SKM-1 treated with dmso at 0.1 percent for 144 hours (cell line): ENCODE results near the gene B9D2.
"Not testable (repeated sequence)": the region's sequence is repeated elsewhere in the genome, so short reads cannot be mapped to it uniquely, and the experiment has no call there.

Source experiments
- DNase-seq: peaks from one replicate; lab custom pipeline; 2025; ENCODE audit not compliant: unreplicated experiment; lab: John Stamatoyannopoulos, UW

The B9D2 gene

DNA sequence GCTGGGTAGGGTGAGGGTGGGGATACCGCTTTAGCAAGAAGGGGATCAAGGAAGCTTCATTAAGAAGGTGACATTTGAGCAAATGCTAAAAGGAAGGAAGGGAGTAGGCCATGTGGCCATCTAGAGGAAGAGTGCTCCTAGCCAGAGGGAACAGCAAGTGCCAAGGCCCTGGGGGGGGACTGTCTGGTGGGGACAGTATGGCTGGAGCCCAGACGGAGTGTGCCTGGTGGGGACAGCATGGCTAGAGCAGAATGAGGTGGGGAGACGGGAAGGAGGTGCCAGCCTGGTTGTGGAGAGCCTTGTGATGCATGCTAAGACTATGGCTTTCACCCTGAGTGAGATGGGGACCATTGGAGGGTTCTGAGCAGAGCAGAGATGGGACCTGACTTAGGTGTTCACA is 8.1 kb downstream of the B9D2 start:
- no peak for DNase-seq

DNA sequence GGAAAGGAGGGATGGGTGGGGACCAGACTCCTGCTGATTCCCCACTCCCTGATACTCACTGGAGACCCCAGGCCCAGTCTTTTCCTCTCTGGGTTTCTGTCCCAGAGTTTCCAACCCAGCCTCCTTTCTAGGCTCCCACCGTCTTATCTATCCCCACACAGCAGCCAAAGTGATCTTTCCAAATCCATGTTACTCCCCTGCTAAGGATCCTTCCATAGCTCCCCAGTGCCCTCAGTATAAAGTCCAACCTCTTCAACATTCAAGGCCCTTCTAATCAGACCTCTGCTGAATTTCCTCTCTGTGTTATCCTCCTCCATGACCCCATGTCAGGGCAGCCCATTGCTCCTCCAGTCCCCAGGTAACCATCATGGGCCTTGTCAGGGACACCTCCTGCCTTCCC is 8.9 kb downstream of the B9D2 start:
- DNase-seq: no peak

DNA sequence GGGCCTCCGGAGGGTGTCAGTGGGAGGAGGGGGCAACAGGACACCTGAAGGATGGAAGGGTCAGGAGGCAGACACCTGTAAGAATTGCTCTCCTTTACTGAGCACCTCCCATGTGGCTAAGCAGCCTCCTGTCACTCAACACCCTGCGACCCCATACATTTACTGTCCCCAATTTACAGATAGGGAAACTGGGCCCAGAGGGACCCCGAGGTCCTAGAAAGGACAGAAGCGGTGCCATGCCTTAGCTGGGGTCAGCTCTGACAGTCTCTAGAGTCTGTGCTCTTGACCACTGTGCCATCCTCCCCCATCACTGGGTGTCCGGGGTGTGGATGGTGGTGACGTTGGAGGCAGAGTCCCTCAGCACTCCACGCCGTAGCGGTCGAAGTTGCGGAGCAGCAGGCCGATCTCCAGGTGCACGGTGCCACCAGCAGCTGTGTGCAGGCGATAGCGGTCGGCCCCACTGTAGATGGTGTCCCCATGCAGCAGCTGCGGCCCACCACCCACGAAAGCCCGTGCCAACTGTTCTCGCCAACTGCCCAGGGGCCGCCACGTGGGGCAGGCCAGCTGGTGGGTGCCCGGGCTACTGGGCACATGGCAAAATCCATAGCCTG is 9.5 kb downstream of the B9D2 start:
- DNase-seq: no peak

DNA sequence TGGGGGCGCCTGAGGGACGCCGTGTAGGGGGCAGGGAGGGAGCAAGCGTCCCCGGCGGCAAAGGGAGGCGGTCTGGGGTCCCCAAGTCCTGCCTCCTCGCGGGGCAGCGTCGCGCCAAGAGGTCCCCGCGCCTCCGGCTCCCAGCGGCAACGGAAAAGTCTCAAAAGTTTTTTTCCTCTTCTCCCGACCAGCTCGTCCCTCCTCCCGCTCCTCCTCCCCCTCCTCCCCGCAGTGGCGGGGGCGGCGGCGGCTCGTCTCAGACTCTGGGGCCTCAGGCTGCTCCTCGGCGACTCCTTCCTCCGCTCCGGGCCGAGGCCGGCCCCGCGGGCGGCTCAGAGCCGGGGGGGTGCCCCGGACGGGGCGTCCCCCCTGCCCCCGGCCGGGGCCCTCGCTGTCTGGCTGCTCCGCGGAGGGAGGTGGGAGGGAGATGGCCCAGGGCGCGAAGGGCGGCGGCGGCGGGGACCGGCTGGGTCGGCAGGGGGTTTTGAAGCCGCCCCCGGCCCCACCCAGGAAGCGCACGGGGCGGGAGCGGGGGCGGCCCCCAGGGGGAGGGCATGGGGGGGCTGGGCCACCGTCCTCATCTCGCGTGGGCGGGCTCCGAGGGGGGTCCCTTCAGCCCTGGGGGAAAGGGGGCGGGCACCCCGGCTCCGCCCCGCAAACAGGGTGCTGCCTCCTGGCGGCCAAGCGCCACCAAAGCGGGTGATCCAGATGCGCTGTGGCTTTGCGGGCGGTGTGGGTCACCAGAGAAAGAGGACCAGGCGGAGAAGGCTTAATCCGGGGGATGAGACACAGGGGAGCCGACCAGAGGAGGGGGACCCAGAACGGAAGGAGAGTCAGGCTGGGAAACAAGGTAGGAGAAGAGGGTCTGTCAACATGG is 10.2 kb downstream of the B9D2 start, which contains the start of gene TGFB1:
TGFB1 (minus strand) TSS at position 457 of the 877 bp plus-strand sequence. CDS start 878 bp downstream, outside the sequence.
- DNase-seq: peak; percentile 84

DNA sequence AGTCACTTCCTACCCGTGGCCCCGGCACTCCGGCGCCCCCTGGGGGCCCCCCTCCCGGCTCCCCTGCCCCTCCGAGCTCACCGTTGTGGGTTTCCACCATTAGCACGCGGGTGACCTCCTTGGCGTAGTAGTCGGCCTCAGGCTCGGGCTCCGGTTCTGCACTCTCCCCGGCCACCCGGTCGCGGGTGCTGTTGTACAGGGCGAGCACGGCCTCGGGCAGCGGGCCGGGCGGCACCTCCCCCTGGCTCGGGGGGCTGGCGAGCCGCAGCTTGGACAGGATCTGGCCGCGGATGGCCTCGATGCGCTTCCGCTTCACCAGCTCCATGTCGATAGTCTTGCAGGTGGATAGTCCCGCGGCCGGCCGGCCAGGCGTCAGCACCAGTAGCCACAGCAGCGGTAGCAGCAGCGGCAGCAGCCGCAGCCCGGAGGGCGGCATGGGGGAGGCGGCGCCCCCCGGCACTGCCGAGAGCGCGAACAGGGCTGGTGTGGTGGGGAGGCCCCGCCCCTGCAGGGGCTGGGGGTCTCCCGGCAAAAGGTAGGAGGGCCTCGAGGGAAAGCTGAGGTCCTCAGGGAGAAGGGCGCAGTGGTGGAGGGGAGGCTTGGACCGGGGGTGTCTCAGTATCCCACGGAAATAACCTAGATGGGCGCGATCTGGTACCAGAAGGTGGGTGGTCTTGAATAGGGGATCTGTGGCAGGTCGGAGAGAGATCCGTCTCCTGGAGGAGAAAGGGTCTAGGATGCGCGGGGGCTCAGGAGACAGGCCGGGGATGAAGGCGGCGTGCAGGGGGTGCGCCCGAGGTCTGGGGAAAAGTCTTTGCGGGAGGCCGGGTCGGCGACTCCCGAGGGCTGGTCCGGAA is 11.1 kb downstream of the B9D2 start:
- peak; percentile 68 for DNase-seq

DNA sequence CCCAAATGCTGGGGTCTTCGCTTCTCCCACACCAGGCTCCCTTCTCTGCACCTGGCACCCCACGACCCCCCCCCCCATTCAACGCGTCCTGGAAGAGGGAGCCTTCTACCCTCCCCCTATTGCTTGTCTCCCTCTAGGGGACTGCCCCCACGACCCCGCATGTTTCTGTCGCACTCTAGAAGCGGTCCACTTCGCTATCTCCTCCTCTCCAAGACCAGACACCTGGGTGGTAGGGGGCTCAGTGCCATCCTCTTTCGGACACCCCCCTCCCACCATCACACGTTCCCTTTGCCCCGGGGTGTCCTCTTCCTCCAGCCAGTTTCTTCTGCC is 11.7 kb downstream of the B9D2 start:
- DNase-seq: no peak

DNA sequence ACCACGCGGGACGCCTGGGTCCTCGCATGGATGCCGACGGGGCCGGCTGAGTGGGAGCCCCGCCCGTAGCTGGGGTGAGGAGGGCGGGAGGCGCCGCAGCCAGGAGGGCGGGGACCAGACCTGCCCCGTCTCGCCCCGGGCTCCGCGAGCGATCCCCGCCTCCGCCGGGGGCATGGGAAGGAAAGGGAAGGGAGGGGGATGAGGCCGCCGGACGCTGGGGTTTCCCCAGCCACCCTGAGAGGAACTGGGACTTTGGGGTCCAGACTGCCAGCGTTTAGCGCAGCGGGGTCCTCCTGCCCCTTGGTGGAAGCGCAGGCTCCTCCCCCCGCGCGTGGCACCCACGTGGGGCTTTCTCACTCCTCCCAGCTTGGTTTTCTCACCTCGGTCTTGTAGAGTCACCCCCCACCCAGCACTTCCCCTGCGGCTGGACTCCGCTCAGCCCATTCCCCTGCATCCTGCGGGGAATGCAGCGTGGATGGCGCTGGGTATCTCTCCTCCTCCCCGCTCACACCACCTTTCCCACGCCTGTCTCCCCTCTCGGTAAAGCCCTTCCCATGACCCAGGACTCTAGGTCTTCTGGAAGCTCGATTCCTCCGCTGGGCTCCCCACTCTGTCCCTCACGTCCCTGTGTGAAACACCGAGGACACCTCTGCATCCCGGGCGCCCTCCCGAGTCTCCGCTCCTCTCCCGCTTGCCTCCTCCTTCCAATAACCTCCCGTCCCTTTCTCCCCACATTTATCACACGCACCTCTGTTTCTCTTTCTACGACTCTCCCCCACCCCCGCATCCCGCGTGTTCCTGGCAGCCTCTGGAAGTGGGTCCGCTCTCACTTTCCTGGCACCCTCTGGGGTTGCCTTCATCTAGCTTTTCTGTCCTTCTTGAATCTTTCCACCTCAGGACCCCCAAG is 12.4 kb downstream of the B9D2 start:
- DNase-seq: peak; percentile 61

DNA sequence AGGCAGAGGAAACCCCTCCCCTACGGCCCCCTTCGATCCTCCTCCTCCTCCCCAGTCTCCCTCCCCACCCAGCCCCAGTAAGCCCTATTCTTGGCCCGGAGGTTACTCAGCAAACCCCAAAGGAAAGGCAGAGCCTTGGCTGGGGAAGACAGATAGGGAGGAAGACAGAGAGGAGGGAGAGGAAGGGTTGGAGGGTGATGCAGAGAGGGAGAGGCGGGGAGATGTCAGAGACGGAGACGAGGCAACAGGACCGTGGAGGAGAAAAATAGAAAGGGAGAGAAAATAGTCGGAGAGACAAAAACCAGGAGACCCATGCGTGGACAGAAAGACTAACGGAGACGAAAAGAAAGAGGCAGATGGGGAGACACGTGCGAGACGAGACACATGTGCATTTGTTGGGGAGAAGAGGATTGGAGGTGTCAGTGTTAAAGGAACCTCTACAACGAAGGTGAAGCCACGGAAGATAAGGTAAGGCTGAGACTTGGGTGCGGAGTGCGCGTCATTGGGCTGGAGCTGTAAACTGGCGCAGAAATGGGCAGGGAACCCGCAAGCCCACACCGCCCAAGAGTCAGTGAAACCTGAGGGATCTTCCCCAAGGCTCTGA is 13.1 kb downstream of the B9D2 start:
- no peak for DNase-seq

DNA sequence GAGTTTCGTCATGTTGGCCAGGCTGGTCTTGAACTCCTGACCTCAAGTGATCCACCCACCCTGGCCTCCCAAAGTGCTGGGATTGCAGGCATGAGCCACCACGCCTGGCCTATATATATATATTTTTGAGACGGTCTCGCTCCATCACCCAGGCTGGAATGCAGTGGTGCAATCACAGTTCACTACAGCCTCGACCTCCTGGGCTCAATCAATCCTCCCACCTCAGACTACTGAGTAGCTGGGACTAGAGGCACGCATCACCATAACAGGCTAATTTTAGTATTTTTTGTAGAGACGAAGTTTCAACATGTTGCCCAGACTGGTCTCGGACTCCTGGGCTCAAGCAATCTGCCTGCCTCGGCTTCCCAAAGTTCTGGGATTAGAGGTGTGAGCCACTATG is 17.0 kb downstream of the B9D2 start:
- not testable (repeated sequence) for DNase-seq

DNA sequence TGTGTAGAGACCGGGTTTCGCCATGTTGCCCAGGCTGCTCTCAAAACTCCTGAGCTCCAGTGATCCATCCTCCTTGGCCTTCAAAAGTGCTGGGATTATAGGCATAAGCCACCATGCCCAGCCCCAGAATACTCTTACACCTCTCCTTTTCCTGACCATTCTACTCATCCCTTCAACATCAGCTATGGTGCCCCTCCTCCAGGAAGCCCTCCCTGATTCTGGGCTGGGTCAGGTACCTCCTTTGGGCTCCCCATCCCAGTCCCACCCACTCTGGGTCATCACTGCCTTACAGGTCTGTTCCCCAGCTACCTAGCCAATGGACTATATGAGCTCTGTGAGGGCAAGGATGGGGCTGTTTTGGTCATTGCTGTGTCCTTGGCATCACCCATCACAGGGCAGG is 19.8 kb downstream of the B9D2 start:
- no peak for DNase-seq

DNA sequence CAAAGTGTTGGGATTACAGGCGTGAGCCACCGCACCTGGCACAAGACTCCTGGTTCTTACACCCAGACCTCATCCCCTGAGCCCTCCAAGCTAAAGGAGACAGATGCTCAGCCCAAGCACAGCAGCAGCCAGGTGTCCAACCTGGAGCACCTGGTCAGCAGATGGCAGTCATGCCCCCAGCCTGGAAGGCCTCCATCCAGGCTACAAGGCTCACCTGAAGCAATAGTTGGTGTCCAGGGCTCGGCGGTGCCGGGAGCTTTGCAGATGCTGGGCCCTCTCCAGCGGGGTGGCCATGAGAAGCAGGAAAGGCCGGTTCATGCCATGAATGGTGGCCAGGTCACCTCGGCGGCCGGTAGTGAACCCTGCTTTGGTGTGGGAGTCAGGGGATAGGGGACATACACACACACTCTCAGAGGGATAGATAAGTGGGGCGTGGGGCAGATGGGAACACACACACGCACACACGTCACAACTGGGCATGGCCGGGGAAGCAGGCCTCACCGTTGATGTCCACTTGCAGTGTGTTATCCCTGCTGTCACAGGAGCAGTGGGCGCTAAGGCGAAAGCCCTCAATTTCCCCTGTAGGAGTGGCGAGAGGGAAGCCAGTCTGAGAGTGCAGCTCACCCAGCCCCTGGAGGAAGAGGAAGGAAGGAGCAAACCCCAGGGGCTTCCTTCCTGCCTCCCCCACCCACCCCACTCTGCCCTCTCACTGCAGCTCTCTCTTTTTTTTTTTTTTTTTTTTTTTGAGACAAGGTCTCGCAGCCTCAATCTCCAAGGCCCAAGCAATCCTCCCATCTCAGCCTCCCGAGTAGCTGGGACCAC is 22.1 kb downstream of the B9D2 start:
- no peak for DNase-seq

DNA sequence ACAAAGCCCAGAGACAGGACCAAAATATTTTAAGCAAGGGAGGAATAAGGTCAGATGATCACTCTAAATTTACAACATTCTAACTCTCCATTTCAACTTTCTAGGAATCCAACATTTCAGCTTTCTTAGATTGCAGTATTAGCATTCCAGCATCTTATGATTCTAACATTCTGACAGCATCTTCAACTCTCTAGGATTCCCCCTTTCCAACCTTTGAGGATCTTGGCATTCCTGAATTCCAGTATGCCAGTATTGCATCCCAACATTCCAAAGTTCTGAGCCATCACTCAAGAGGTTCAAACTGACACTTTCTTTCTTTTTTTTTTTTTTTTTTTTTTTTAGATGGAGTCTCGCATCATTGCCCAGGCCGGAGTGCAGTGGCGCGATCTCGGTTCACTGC is 24.0 kb downstream of the B9D2 start:
- DNase-seq: no peak

DNA sequence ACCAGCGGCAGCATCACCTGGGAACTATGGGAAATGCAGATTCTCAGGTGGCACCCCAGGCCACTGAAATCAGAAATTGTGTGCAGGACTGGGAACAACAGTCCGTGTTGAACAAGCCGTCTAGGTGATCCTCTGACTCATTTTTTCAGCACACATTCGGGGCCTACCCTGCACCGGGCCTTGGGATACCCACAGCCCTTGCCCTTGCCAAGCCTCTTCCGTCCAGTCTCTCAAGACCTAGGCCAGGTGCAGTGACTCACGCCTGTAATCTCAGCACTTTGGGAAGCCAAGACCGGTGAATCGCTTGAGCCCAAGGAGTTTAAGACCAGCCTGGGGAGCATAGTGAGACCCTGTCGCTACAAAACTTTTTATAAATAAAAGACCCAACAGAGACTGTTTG is 28.5 kb downstream of the B9D2 start:
- DNase-seq: no peak

DNA sequence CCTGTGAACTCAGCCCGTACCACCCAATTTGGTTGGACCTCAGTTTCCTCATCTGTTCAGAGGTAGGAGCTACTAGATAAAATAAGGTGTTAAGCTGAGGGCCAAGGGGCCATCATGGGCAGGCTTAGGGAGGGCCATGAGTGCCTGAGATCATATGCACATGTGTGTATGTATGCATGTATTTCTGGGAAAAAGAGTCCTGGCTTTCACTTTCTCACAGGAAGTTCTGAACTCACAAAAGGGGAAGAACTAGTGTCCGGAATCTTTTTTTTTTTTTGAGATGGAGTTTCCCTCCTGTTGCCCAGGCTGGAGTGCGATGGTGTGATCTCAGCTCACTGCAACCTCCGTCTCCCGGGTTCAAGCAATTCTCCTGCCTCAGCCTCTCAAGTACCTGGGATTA is 29.2 kb downstream of the B9D2 start:
- no peak for DNase-seq

DNA sequence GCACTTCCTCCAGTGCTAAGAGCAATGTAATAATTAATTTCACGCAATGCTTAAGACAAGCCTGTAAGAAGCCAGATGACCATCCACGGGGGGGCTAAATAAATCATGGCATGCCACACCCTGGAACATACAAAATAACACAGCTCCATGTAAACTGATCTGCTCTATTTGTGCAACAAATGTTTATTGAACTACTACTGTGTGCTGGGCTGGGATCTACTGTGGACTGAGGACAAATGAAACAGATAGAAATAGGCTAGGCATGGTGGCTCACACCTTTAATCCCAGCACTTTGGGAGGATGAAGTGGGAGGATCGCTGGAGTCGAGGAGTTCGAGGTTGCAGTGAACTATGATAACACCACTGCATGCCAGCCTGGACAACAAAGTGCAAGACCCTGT is 31.5 kb downstream of the B9D2 start:
- no peak for DNase-seq

DNA sequence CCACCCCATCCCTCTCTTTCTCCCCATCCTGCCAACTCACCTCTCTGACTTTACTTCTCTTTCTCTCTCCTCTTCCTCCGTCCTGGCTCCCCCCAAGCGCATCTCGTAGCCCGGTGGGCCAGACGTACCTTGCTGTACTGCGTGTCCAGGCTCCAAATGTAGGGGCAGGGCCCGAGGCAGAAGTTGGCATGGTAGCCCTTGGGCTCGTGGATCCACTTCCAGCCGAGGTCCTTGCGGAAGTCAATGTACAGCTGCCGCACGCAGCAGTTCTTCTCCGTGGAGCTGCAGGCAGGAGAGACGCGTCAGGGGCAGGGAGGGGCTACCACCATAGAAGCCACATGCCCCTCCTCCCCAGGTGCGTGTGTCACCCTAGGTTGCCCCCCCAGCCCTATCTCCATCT is 31.9 kb downstream of the B9D2 start:
- DNase-seq: no peak

DNA sequence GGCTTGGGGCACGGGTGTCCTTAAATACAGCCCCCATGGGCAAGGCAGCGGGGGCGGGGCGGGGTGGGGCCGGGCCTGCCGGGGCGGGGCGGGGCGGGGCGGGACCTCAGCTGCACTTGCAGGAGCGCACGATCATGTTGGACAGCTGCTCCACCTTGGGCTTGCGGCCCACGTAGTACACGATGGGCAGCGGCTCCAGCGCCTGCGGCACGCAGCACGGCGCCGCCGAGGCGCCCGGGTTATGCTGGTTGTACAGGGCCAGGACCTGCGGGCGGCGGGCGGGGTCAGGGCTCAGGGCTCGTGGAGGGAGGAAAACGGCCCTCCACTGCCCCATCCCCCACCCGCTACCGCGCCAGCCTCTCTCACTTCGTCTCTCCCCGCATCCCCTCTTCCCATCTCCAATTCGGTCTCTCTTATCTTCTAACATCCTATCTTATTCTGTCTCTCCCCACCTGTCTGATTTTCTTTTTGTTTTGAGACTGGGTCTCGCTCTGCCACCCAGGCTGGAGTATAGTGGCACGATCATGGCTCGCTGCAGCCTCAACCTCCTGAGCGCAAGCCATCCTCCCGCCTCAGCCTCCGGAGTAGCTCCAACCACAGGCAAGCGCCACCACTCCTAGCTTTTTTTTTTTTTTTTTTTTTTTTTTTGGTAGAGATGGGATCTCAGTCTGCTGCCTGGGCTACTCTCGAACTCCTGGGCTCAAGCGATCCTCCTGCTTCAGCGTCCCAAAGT is 32.8 kb downstream of the B9D2 start:
- DNase-seq: no peak

DNA sequence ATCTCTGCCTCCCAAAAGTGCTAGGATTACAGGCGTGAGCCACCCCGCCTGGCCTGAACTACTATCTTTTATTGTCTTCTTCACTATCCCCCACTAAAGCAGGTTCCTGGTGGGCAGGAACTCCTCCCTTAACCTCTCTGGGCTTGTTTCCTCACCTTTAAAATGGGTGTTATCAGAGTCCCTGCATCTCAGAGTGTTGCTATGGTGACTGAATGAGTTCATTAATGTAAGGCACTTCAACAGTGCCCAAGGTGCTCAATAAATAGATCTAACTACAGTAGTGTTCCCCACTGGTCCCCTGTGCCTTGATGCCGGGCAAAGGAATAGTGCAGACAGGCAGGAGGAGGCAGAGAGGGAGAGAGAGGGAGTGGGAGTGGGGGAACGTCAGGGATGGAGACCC is 33.5 kb downstream of the B9D2 start:
- DNase-seq: no peak

DNA sequence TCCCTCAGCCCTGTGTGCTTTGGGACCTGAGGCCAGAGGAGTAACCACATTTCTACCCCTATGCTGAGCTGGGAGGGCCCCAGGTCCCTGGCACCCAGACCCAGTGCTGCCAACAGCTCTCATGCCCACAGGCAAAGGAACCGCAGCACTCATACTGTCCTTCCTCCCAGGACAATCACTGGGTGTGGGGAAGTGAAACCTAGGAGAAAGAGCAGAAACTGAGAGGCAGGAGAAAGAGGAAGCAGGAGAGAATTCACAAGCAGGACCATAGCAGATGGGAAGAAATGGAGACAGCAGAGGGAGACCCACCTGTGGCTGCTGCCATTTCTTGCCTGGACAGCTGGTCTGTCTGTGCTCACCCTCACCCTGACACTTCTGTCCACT is 35.1 kb downstream of the B9D2 start:
- DNase-seq: peak; percentile 67
